ENCODE measurements around the gene CLIC4.
"Not testable (repeated sequence)": the region's sequence is repeated elsewhere in the genome, so short reads cannot be mapped to it uniquely, and the experiment has no call there.

Gene CLIC4

GRCh38 chr1:24775916-24776315 lies 30.7 kb downstream of the CLIC4 start:
- DNase-seq: no peak

DNA sequence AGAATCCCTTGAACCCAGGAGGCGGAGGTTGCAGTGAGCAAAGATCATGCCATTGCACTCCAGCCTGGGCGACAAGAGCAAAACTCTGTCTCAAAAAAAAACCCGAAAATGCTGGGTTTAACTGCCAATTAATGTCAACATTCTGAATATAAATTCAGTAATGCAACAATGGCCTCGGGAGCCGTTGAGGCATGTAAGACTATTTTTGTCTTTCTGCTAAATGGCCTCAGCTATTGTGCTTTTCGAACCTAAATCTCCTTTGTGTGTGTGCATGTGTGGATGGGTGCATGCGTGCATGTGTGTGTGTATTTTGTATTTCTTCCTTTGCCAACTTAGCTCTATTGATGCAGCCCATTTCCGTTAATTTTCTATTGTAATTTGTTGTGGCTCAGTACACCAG lies 31.6 kb downstream of the CLIC4 start:
- DNase-seq: no peak

DNA sequence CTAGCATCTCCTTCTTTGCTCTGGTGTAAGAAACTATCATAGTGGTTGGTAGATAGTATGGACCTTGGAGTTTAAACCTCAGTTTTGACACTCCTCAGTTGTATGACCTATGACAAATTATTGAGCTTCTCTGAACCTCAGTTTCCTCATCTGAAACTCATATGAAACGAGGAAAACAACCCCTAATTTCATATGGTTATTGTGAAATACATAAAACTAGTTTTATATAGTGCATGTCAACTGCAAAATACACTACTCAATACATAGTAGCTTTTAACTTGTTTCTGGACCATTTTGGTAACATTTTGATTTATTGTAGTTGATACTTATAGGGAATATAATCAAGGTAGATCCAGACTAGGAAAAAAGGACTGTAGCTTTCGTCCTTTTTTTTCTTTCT lies 32.9 kb downstream of the CLIC4 start:
- DNase-seq: no peak

DNA sequence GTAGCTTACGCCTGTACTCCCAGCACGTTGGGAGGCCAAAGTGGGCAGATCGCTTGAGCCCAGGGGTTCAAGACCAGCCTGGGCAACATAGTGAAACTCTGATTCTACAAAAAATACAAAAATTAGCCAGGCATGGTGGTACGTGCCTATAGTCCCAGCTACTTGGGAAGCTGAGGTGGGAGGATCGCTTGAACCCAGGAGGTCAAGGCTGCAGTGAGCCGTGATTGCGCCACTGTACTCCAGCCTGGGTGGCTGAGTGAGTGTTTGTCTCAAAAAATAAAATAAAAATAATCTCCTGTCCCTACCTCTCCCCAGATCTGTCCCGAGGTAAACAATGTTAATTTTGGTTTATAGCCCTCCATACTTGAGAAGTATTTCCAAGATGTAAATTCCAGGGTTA lies 34.0 kb downstream of the CLIC4 start:
- DNase-seq: not testable (repeated sequence)

DNA sequence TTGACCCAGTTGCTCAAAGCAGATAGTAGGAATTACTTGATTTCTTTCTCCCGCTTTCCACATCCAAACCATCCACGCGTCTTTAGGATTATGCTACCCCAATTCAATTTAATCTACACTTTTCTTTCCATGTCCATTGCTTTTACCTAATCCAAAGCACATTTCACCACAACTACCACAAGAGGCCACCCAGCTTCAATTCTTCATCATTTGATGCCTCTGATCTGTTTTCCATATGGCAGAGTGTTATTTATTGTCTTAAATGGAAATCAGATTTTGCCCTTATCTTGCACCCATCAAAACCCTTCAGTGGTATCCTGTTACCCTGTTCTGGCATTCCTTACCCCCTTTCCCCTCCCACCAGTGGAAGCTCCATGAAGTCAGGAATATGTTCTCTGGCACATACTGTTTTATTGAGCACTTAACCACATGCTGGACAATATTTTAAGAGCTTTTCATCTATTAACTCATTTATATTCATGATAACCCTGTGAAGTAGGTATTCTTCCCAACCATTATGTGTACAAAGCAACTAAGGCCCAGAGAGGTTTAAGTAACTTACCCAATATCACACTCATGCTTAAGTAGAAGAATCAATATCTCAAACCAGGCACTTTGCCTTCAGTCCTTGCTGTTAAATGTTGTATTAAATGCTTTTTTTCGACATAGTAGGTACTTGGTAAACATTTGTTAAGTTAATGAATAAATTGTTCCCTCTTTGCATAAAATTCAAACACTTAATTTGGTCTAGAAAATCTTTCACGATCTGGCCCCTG lies 34.6 kb downstream of the CLIC4 start:
- no peak for DNase-seq

- not testable (repeated sequence) for DNase-seq
These were observed 35.4 kb downstream of the CLIC4 start for GRCh38 chr1:24780626-24781025.

GRCh38 chr1:24782689-24783088 lies 37.4 kb downstream of the CLIC4 start:
- DNase-seq: no peak

GRCh38 chr1:24783713-24784112 lies 38.5 kb downstream of the CLIC4 start:
- no peak for DNase-seq

DNA sequence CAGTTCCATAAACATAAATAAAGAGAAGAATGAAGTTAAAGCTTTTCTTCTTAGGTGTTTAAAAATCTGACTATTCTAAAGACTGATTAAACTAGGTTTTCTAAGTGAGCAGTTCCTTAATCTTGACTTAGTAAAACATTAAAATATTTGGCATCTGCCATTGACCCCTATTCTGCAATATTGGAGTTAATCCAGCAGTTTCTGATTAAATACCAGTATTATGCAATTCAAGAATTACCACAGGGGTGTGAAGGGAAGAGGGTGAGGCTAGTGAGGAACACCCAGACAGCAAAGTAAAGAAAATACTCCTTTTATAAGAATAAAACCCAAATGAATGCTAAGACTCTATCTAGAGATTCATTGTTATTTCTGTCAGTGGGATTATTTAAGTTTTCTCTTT lies 40.9 kb downstream of the CLIC4 start:
- no peak for DNase-seq

GRCh38 chr1:24790490-24790889 lies 45.2 kb downstream of the CLIC4 start:
- DNase-seq: no peak

- no peak for DNase-seq
These were observed 48.3 kb downstream of the CLIC4 start for GRCh38 chr1:24793447-24794129.

DNA sequence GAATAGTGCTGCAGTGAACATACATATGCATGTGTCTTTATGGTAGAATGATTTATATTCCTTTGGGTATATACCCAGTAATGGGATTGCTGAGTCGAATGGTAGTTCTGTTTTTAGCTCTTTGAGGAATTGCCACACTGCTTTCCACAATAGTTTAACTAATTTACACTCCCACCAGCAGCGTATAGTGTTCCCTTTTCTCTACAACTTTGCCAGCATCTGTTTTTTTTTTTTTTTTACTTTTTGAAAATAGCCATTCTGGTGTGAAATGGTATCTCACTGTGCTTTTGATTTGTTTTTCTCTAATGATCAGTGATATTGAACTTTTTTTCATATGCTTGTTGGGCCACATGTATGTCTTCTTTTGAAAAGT lies 48.9 kb downstream of the CLIC4 start:
- not testable (repeated sequence) for DNase-seq

- no peak for DNase-seq
These were observed 50.0 kb downstream of the CLIC4 start for GRCh38 chr1:24795236-24795635.

DNA sequence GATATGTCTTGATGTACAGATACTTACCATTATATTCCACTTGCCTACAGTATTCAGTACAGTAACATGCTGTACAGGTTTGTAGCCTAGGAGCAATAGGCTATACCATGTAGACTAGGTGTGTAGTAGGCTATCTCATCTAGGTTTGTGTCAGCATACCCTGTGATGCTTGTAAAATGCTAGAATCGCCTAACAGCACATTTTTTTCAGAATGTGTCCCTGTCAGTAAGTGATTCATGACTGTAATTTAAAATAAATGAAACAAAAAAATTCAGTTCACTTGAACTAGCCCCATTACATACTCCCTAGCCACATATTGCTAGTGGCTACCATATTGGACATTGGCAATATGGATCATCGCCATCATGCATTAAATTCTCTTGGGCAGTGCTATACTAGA lies 51.3 kb downstream of the CLIC4 start:
- no peak for DNase-seq

- not testable (repeated sequence) for DNase-seq
These were observed 54.0 kb downstream of the CLIC4 start for GRCh38 chr1:24799242-24799641.

DNA sequence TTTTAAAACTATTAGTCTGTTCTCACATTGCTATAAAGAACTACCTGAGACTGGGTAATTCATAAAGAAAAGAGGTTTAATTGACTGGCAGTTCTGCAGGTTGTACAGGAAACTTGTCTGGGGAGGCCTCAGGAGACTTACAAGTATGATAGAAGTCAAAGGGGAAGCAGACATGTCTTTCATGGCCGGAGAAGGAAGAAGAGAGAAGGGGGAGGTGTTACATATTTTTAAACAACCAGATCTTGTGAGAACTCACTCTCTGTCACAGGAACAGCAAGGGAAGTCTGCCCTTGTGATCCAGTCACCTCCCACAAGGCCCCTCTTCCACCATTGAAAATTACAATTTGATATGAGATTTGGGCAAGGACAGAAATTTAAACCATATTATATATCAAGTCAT lies 55.9 kb downstream of the CLIC4 start:
- no peak for DNase-seq

- no peak for DNase-seq
These were observed 58.0 kb downstream of the CLIC4 start for GRCh38 chr1:24803220-24803619.

- no peak for DNase-seq
These were observed 58.8 kb downstream of the CLIC4 start for GRCh38 chr1:24803987-24804530.

DNA sequence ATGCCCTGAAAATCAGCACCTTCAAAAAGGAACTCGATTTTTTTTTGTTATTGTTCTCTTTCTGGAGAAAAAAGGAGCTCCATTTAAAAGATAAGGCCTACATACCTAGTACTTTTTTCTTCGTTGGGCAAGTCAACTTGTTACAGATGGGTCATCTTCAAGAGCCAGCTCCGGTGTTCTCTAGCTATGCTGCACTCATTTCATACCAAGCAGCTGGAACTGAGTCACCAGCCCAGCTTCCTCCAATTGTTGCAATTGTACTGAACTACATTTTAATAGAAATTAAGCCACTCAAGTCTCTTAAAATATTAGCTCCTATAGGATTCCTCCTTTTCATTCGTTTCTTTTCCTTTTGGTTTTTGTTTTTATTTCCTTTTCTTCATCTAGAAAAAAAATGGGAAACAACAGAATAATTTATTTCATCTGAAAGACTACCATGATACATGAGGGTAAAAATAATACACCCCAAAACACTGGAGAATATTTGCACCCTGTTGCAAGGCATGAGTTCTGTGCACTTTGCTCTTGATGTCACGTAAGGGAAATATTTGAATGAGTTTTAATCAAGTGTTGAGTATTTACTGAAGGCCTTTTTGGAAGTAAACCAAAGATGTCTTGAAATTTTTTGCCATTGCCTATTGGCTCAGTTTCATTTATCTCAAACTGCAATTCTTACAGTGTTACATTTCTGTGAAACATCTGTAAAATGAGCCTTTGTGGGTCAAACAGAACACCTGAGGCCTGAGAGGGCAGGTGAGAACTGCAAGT lies 60.5 kb downstream of the CLIC4 start:
- DNase-seq: no peak

GRCh38 chr1:24806588-24806987 lies 61.3 kb downstream of the CLIC4 start:
- DNase-seq: no peak

GRCh38 chr1:24811494-24811893 lies 66.2 kb downstream of the CLIC4 start:
- DNase-seq: not testable (repeated sequence)

DNA sequence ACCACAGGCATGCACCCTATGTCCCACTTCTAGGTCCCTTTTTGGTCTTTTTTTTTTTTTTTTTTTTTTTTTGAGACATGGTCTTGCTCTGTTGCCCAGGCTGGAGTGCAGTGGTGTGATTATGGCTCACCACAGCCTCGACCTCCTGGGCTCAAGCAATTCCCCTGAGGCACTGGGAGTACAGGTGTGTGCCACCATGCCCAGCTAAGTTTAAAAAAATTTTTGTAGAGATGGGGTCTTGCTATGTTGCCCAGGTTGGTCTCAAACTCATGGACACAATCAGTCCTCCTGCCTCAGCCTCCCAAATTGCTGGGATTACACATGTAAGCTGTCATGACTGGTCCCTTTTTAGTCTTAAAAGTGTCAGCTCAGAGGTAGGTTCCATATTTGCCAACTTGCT lies 75.0 kb downstream of the CLIC4 start:
- not testable (repeated sequence) for DNase-seq

DNA sequence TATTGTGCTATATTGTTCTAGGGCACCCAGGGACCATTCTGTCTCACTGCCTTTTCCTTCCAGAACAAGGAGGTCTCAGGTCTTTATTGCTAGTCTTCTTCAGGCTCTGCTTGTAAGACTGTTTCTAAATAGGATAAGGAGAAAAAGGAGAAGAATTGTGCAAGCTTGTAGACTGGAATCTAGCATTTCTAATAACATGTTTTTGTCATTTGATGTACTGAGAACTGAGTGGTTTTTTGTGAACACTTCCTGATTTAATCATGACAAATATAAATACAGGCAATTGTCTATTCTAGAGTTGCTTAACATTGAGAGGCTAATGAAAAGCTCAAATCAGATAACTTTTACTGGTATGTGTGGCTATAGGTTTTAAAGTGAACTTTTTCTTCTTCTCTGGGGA lies 77.6 kb downstream of the CLIC4 start:
- no peak for DNase-seq

DNA sequence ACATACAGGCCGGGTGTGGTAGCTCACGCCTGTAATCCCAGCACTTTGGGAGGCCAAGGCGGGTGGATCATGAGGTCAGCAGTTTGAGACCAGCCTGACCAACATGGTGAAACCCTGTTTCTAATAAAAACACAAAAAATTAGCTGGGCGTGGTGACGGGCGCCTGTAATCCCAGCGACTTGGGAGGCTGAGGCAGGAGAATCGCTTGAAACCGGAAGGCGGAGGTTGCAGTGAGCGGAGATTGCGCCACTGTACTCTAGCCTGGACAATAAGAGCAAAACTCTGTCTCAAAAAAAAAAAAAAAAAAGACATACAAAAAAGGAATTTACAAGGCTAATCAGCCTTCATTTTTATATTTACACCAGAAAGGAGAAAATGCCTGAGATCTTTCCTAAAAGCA lies 78.2 kb downstream of the CLIC4 start:
- not testable (repeated sequence) for DNase-seq

Data from NCI-H1417 (cell line).